ENCODE results near the gene FOSL2.

The FOSL2 gene

DNA sequence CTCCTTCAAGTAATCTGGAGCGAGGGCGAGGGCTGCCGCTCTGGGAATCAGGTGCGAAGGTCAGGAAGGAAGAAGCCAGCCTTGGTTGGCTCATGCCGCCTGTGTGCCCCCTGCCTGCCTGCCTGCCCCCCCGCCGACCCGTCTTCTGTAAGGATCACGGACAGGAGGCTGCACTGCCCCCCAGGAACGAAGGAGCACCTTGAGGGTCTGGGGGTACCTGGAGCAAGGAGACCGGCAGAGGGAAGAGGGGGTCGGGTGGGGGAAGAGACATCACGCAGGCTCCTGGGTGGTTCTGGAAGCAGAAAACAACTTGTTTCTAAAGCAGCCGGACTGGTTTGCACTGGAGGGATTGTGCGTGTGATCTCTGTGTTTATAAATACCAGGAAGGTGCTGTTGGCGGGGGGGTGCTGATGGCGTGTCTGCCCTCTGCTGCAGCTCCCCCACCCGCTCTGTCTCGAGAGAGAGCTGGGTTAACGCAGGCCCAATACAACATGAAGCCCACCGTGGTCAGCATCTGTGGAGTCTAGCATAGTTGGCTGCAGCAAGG lies 1.7 kb downstream of the FOSL2 start:
- Histone ChIP-seq H3K36me3 (ENCODE audit: control insufficient read depth, insufficient read depth, low read length) (no peaks in the 10 kb centered on the region), H3K79me1 (ENCODE audit: low read length) (no peaks in the 10 kb centered on the region), H4K5ac (ENCODE audit: low read length) (no peak overlapping the region), H3K4me1 (ENCODE audit: control insufficient read depth, low read depth, low read length) (peaks cover 4% of the 10 kb centered on the region), H3K23ac (ENCODE audit: low read length) (no peak overlapping the region), H4K8ac (ENCODE audit: low read depth, low read length) (no peak overlapping the region), H2AK5ac (ENCODE audit: low read length) (no peak overlapping the region), H3K4ac (ENCODE audit: low read depth, low read length) (no peak overlapping the region), H3K18ac (ENCODE audit: low read length) (no peak overlapping the region), H2BK5ac (ENCODE audit: low read length) (no peak overlapping the region), H3K56ac (ENCODE audit: low read length) (no peak overlapping the region), H3K27me3 (ENCODE audit: insufficient read depth, low read length, poor library complexity) (no peaks in the 10 kb centered on the region), H3K27ac (ENCODE audit: low read depth, low read length) (no peak overlapping the region), H3K79me2 (ENCODE audit: control insufficient read depth, insufficient read depth, low read length) (no peaks in the 10 kb centered on the region), H2BK15ac (replicated peaks; ENCODE audit: low read depth) (no peak overlapping the region), H3K4me2 (ENCODE audit: low read length) (peak overlapping the region; percentile 26), H3K9ac (ENCODE audit: low read length) (peak overlapping the region; percentile 20), H2BK120ac (ENCODE audit: low read depth, low read length) (no peak overlapping the region), H3K4me3 (ENCODE audit: low read length) (no peak overlapping the region)
- no peak for DNase-seq
- WGBS (ENCODE audit: extremely low coverage, insufficient coverage, low lambda C conversion rate): no CpG with 5 or more reads among the region's 21 CpGs

DNA sequence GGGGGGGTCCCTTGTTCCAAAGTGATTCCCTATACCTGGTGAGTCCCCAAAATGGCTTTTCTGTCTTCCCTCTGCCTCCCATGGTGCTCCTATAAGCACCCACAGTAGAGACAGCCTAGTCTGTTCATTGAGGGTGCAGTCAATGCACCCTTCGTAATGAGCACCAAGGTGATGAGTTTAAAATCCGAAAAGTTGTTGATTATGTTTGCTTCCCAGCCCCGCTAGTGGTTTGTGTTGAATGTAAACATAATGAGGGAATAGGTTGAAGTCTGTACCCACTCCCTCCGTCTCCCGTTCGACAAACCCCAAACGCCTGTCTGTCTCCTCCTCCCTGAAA lies 2.3 kb downstream of the FOSL2 start:
- no peaks in the 10 kb centered on the region for H3K79me1 ChIP-seq (ENCODE audit: low read length)
- H3K23ac ChIP-seq (ENCODE audit: low read length): no peak overlapping the region
- H2BK15ac ChIP-seq (replicated peaks; ENCODE audit: low read depth): no peak overlapping the region
- H4K5ac ChIP-seq (ENCODE audit: low read length): no peak overlapping the region
- no peak overlapping the region for H3K4me2 ChIP-seq (ENCODE audit: low read length)
- no peak overlapping the region for H3K18ac ChIP-seq (ENCODE audit: low read length)
- no peak overlapping the region for H2BK120ac ChIP-seq (ENCODE audit: low read depth, low read length)
- no peak overlapping the region for H2AK5ac ChIP-seq (ENCODE audit: low read length)
- no peaks in the 10 kb centered on the region for H3K36me3 ChIP-seq (ENCODE audit: control insufficient read depth, insufficient read depth, low read length)
- no peak overlapping the region for H2BK5ac ChIP-seq (ENCODE audit: low read length)
- H3K4me3 ChIP-seq (ENCODE audit: low read length): no peak overlapping the region
- no peak for DNase-seq
- H3K9ac ChIP-seq (ENCODE audit: low read length): no peak overlapping the region
- H3K4ac ChIP-seq (ENCODE audit: low read depth, low read length): no peak overlapping the region
- H3K79me2 ChIP-seq (ENCODE audit: control insufficient read depth, insufficient read depth, low read length): no peaks in the 10 kb centered on the region
- H3K27me3 ChIP-seq (ENCODE audit: insufficient read depth, low read length, poor library complexity): no peaks in the 10 kb centered on the region
- no peak overlapping the region for H3K56ac ChIP-seq (ENCODE audit: low read length)
- no peak overlapping the region for H3K27ac ChIP-seq (ENCODE audit: low read depth, low read length)
- H4K8ac ChIP-seq (ENCODE audit: low read depth, low read length): no peak overlapping the region
- WGBS (ENCODE audit: extremely low coverage, insufficient coverage, low lambda C conversion rate): no CpG with 5 or more reads among the region's 7 CpGs
- H3K4me1 ChIP-seq (ENCODE audit: control insufficient read depth, low read depth, low read length): peaks cover 2% of the 10 kb centered on the region

DNA sequence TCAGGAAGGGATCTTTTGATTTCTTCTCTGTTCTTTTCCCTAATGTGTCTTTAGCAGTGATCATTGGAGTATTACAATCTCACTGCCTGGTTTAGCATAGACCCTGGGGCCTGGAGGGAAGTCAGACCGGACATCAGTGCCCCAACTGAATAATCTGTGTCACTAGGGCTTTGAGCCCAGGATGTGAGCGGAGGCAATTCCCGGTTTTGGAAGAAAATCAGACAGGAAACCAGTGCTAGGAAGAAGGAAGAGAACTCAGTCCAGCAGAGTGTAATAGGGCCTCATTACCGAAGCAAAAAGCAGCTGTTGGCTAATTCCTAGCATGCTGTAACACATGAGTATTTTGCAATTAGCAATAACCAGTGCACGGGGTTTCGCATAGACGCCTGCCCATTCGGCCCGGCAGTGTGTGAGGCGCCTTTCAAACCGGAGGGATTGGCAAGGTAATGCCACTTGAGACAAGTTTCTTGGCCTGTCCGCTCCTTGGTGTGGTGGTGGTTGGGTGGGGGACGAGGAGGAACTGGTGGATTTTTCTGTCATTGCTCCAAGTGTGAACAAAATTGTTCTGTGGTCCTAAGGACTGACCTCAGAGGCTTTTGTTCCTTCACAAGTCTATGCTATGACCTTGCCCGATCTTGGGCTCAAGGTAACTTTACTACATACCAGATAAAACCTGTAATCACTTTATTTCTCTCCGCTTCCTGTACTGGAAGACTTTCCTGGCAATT lies 2.8 kb downstream of the FOSL2 start:
- Histone ChIP-seq H3K79me1 (ENCODE audit: low read length) (no peaks in the 10 kb centered on the region), H3K9ac (ENCODE audit: low read length) (no peak overlapping the region), H2BK15ac (replicated peaks; ENCODE audit: low read depth) (no peak overlapping the region), H3K18ac (ENCODE audit: low read length) (no peak overlapping the region), H3K4me3 (ENCODE audit: low read length) (no peak overlapping the region), H3K4me1 (ENCODE audit: control insufficient read depth, low read depth, low read length) (peaks cover 2% of the 10 kb centered on the region), H3K27ac (ENCODE audit: low read depth, low read length) (no peak overlapping the region), H4K8ac (ENCODE audit: low read depth, low read length) (no peak overlapping the region), H2AK5ac (ENCODE audit: low read length) (no peak overlapping the region), H3K79me2 (ENCODE audit: control insufficient read depth, insufficient read depth, low read length) (no peaks in the 10 kb centered on the region), H3K36me3 (ENCODE audit: control insufficient read depth, insufficient read depth, low read length) (no peaks in the 10 kb centered on the region), H4K5ac (ENCODE audit: low read length) (no peak overlapping the region), H3K4me2 (ENCODE audit: low read length) (no peak overlapping the region), H3K56ac (ENCODE audit: low read length) (peak overlapping the region; percentile 22), H3K27me3 (ENCODE audit: insufficient read depth, low read length, poor library complexity) (no peaks in the 10 kb centered on the region), H3K23ac (ENCODE audit: low read length) (peak overlapping the region; percentile 30), H3K4ac (ENCODE audit: low read depth, low read length) (no peak overlapping the region), H2BK5ac (ENCODE audit: low read length) (no peak overlapping the region), H2BK120ac (ENCODE audit: low read depth, low read length) (no peak overlapping the region)
- no peak for DNase-seq
- no CpG with 5 or more reads among the region's 15 CpGs for WGBS (ENCODE audit: extremely low coverage, insufficient coverage, low lambda C conversion rate)

DNA sequence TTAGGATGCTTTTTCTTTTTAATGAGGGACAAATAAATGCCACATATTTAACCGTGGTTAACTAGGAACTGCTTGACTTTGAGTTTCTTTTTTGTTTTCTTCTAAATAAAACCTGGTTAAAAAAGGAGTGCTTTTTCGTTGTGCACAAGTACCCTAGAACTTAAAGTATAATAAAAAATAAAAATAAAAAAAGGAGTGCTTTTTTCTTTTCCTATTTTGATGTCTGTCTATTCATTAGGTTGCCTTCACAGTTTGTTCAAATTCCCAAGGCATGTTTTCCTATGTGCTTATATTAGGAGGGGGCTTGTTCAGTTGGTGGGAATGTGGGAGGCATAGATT lies 4.4 kb downstream of the FOSL2 start:
- Histone ChIP-seq H2BK15ac (replicated peaks; ENCODE audit: low read depth) (no peak overlapping the region), H2AK5ac (ENCODE audit: low read length) (no peak overlapping the region), H3K18ac (ENCODE audit: low read length) (no peak overlapping the region), H2BK5ac (ENCODE audit: low read length) (no peak overlapping the region), H3K79me1 (ENCODE audit: low read length) (no peaks in the 10 kb centered on the region), H3K4ac (ENCODE audit: low read depth, low read length) (no peak overlapping the region), H2BK120ac (ENCODE audit: low read depth, low read length) (no peak overlapping the region), H3K4me2 (ENCODE audit: low read length) (no peak overlapping the region), H3K27me3 (ENCODE audit: insufficient read depth, low read length, poor library complexity) (no peaks in the 10 kb centered on the region), H4K5ac (ENCODE audit: low read length) (no peak overlapping the region), H4K8ac (ENCODE audit: low read depth, low read length) (no peak overlapping the region), H3K56ac (ENCODE audit: low read length) (no peak overlapping the region), H3K23ac (ENCODE audit: low read length) (no peak overlapping the region), H3K4me3 (ENCODE audit: low read length) (no peak overlapping the region), H3K36me3 (ENCODE audit: control insufficient read depth, insufficient read depth, low read length) (no peaks in the 10 kb centered on the region), H3K27ac (ENCODE audit: low read depth, low read length) (no peak overlapping the region), H3K4me1 (ENCODE audit: control insufficient read depth, low read depth, low read length) (no peaks in the 10 kb centered on the region), H3K79me2 (ENCODE audit: control insufficient read depth, insufficient read depth, low read length) (no peaks in the 10 kb centered on the region), H3K9ac (ENCODE audit: low read length) (no peak overlapping the region)
- DNase-seq: no peak
- WGBS (ENCODE audit: extremely low coverage, insufficient coverage, low lambda C conversion rate): no CpG with 5 or more reads among the region's 2 CpGs

DNA sequence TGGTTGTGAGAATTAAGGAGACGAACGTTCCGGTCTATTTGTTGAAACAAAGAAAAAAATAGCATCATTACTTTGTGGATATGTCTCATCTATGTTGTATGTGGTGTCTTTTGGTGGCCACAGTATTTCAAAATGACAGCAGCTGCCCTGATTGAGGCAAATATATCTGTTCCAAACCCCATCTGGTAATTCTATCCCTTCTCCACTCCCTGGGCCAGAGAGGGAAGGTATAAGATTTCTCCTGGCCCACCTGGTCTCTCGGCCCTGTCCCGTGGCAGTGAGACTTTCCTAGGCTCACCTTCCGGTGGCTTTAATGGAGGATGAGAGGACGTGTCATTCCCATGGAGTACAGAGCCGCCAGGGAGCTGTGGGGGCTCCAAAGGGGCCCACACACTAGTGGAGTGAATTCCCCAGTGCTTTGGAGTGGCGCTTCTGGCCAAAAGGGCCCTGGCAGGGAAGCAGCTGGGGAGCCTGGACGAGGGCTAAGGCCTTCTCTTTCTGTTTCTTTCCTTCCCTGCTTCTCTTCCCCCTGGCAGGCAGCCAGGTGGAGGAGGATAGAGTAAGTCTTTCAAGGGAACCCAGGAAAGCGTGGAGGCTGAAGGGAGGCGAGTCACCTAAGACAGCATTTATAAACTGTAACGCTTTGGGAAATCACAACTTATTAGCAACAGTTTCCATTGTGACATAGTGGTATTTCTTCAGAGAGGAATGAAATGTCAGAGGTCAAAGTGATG lies 5.6 kb downstream of the FOSL2 start:
- Histone ChIP-seq H3K27me3 (ENCODE audit: insufficient read depth, low read length, poor library complexity) (no peaks in the 10 kb centered on the region), H3K4me3 (ENCODE audit: low read length) (no peak overlapping the region), H3K18ac (ENCODE audit: low read length) (no peak overlapping the region), H3K9ac (ENCODE audit: low read length) (no peak overlapping the region), H3K36me3 (ENCODE audit: control insufficient read depth, insufficient read depth, low read length) (no peaks in the 10 kb centered on the region), H4K8ac (ENCODE audit: low read depth, low read length) (no peak overlapping the region), H3K27ac (ENCODE audit: low read depth, low read length) (no peak overlapping the region), H3K4me1 (ENCODE audit: control insufficient read depth, low read depth, low read length) (no peaks in the 10 kb centered on the region), H2BK120ac (ENCODE audit: low read depth, low read length) (no peak overlapping the region), H3K79me1 (ENCODE audit: low read length) (no peaks in the 10 kb centered on the region), H4K5ac (ENCODE audit: low read length) (no peak overlapping the region), H2BK5ac (ENCODE audit: low read length) (no peak overlapping the region), H3K79me2 (ENCODE audit: control insufficient read depth, insufficient read depth, low read length) (no peaks in the 10 kb centered on the region), H3K23ac (ENCODE audit: low read length) (no peak overlapping the region), H3K56ac (ENCODE audit: low read length) (no peak overlapping the region), H2AK5ac (ENCODE audit: low read length) (no peak overlapping the region), H2BK15ac (replicated peaks; ENCODE audit: low read depth) (no peak overlapping the region), H3K4me2 (ENCODE audit: low read length) (no peak overlapping the region), H3K4ac (ENCODE audit: low read depth, low read length) (no peak overlapping the region)
- DNase-seq: no peak
- no CpG with 5 or more reads among the region's 13 CpGs for WGBS (ENCODE audit: extremely low coverage, insufficient coverage, low lambda C conversion rate)
